T-helper 17 cell (primary cell): Measurements from ENCODE around the gene STX16. TPM values are rescaled to one million over a fixed set of nuclear protein-coding genes. Genes with fewer than 3 reads are reported as not detected.
"Not testable (repeated sequence)": the region's sequence is repeated elsewhere in the genome, so short reads cannot be mapped to it uniquely, and the experiment has no call there.

Experiments used
- ATAC-seq: fragments of 150-1000 bp; cut with Tn5 transposase; 2 replicates; pipeline ENCODE4 v1.10.0; 2021; ENCODE audit warnings: mild to moderate bottlenecking, moderate library complexity
- DNase-seq, 3 donors: peaks; one replicate each; pipeline versions ENCODE4 v3.0.0 to v3.0.0-alpha.2; 2020 to 2021
- H3K9me3 ChIP-seq: one replicate; pipeline ENCODE4 v1.7.0; 2013; ENCODE audit warnings: low read length, mild to moderate bottlenecking; ENCODE audit not compliant: control insufficient read depth, poor library complexity, severe bottlenecking
- H3K27ac Mint-ChIP-seq: one replicate; pipeline ENCODE4 v1.8.0; 2022; ENCODE audit warnings: mild to moderate bottlenecking, moderate library complexity, mixed read lengths
- H3K27me3 Mint-ChIP-seq: one replicate; pipeline ENCODE4 v1.8.0; 2022; ENCODE audit warnings: mixed read lengths
- H3K36me3 Mint-ChIP-seq: one replicate; pipeline ENCODE4 v1.8.0; 2022; ENCODE audit warnings: low read depth, mixed read lengths
- H3K4me1 Mint-ChIP-seq: one replicate; pipeline ENCODE4 v1.8.0; 2022; ENCODE audit warnings: mild to moderate bottlenecking, mixed read lengths
- H3K4me3 Mint-ChIP-seq: one replicate; pipeline ENCODE4 v1.8.0; 2022; ENCODE audit warnings: mild to moderate bottlenecking, moderate library complexity, mixed read lengths
- total RNA-seq, 4 donors: library from RNA in 2 of 4; stranded (reverse) in 2 of 4; gene quantifications; one replicate each; pipeline ENCODE4 v1.2.3 and lab custom pipeline; 2022 to 2026

STX16 gene
- total RNA-seq, 2 donors from 2014 or later = 161 to 167 TPM

- H3K4me1 Mint-ChIP-seq = no peaks in the 10 kb centered on the region
- ATAC-seq = no peak
- no peak for DNase-seq
- no peaks in the 10 kb centered on the region for H3K9me3 ChIP-seq
- peaks cover 5% of the 10 kb centered on the region for H3K27me3 Mint-ChIP-seq
- H3K36me3 Mint-ChIP-seq = no peaks in the 10 kb centered on the region
- H3K27ac Mint-ChIP-seq = no peak overlapping the region
- H3K4me3 Mint-ChIP-seq = no peak overlapping the region
Observed at GRCh38 chr20:58715801-58716475, 64.9 kb downstream of the STX16 start.

GRCh38 chr20:58716476-58717277 is 65.6 kb downstream of the STX16 start:
- H3K9me3 ChIP-seq = no peaks in the 10 kb centered on the region
- H3K27ac Mint-ChIP-seq = no peak overlapping the region
- no peak for ATAC-seq
- no peak for DNase-seq
- no peak overlapping the region for H3K4me3 Mint-ChIP-seq
- H3K36me3 Mint-ChIP-seq = no peaks in the 10 kb centered on the region
- H3K27me3 Mint-ChIP-seq = peaks cover 11% of the 10 kb centered on the region
- H3K4me1 Mint-ChIP-seq = no peaks in the 10 kb centered on the region

GRCh38 chr20:58717278-58718091 is 66.4 kb downstream of the STX16 start:
- Mint-ChIP-seq H3K4me3 (no peak overlapping the region), H3K27ac (no peak overlapping the region), H3K4me1 (peaks cover 3% of the 10 kb centered on the region), H3K27me3 (peaks cover 18% of the 10 kb centered on the region), H3K36me3 (peaks cover 4% of the 10 kb centered on the region)
- DNase-seq = no peak
- H3K9me3 ChIP-seq = no peaks in the 10 kb centered on the region
- no peak for ATAC-seq

- Mint-ChIP-seq H3K27ac (no peak overlapping the region), H3K4me3 (no peak overlapping the region), H3K4me1 (peaks cover 3% of the 10 kb centered on the region), H3K36me3 (peaks cover 6% of the 10 kb centered on the region), H3K27me3 (peaks cover 24% of the 10 kb centered on the region)
- no peak for DNase-seq
- ATAC-seq = no peak
- H3K9me3 ChIP-seq = no peaks in the 10 kb centered on the region
Observed at GRCh38 chr20:58718121-58718563, 67.1 kb downstream of the STX16 start.

GRCh38 chr20:58718729-58719128 is 67.6 kb downstream of the STX16 start:
- Mint-ChIP-seq H3K36me3 (peaks cover 6% of the 10 kb centered on the region), H3K4me3 (no peak overlapping the region), H3K27ac (no peak overlapping the region), H3K4me1 (peaks cover 3% of the 10 kb centered on the region), H3K27me3 (peaks cover 30% of the 10 kb centered on the region)
- H3K9me3 ChIP-seq = no peaks in the 10 kb centered on the region
- ATAC-seq (no peak), DNase-seq (no peak)

- H3K27me3 Mint-ChIP-seq = peaks cover 35% of the 10 kb centered on the region
- no peak overlapping the region for H3K27ac Mint-ChIP-seq
- H3K36me3 Mint-ChIP-seq = peaks cover 6% of the 10 kb centered on the region
- no peaks in the 10 kb centered on the region for H3K9me3 ChIP-seq
- no peak for DNase-seq
- no peak overlapping the region for H3K4me3 Mint-ChIP-seq
- H3K4me1 Mint-ChIP-seq = peaks cover 3% of the 10 kb centered on the region
- ATAC-seq = no peak
Observed at GRCh38 chr20:58719258-58719657, 68.2 kb downstream of the STX16 start.

- H3K4me1 Mint-ChIP-seq = peaks cover 3% of the 10 kb centered on the region
- no peak overlapping the region for H3K4me3 Mint-ChIP-seq
- no peak for DNase-seq
- ATAC-seq = no peak
- H3K27me3 Mint-ChIP-seq = peaks cover 42% of the 10 kb centered on the region
- no peak overlapping the region for H3K27ac Mint-ChIP-seq
- H3K36me3 Mint-ChIP-seq = peaks cover 8% of the 10 kb centered on the region
- H3K9me3 ChIP-seq = no peaks in the 10 kb centered on the region
Observed at GRCh38 chr20:58719971-58720371, 68.9 kb downstream of the STX16 start.

- Mint-ChIP-seq H3K27ac (no peak overlapping the region), H3K36me3 (peaks cover 8% of the 10 kb centered on the region), H3K4me1 (peaks cover 3% of the 10 kb centered on the region), H3K27me3 (peaks cover 45% of the 10 kb centered on the region), H3K4me3 (no peak overlapping the region)
- DNase-seq (no peak), ATAC-seq (no peak)
- H3K9me3 ChIP-seq = no peaks in the 10 kb centered on the region
Observed at GRCh38 chr20:58720890-58721289, 69.8 kb downstream of the STX16 start.

- DNase-seq = no peak
- peaks cover 3% of the 10 kb centered on the region for H3K4me1 Mint-ChIP-seq
- no peaks in the 10 kb centered on the region for H3K9me3 ChIP-seq
- no peak overlapping the region for H3K4me3 Mint-ChIP-seq
- peaks cover 45% of the 10 kb centered on the region for H3K27me3 Mint-ChIP-seq
- no peak overlapping the region for H3K27ac Mint-ChIP-seq
- ATAC-seq = no peak
- H3K36me3 Mint-ChIP-seq = peaks cover 8% of the 10 kb centered on the region
Observed at GRCh38 chr20:58721951-58722778, 71.1 kb downstream of the STX16 start.

GRCh38 chr20:58722877-58723627 is 72.0 kb downstream of the STX16 start:
- Mint-ChIP-seq H3K4me1 (peaks cover 3% of the 10 kb centered on the region), H3K27me3 (peaks cover 45% of the 10 kb centered on the region), H3K4me3 (no peak overlapping the region), H3K36me3 (peaks cover 8% of the 10 kb centered on the region), H3K27ac (no peak overlapping the region)
- ATAC-seq = no peak
- DNase-seq = no peak
- H3K9me3 ChIP-seq = no peaks in the 10 kb centered on the region

GRCh38 chr20:58723628-58723984 is 72.5 kb downstream of the STX16 start:
- ATAC-seq (no peak), DNase-seq (no peak)
- H3K27ac Mint-ChIP-seq = no peak overlapping the region
- peaks cover 45% of the 10 kb centered on the region for H3K27me3 Mint-ChIP-seq
- no peaks in the 10 kb centered on the region for H3K9me3 ChIP-seq
- H3K4me3 Mint-ChIP-seq = no peak overlapping the region
- H3K4me1 Mint-ChIP-seq = peaks cover 3% of the 10 kb centered on the region
- H3K36me3 Mint-ChIP-seq = peaks cover 8% of the 10 kb centered on the region

GRCh38 chr20:58726156-58726555 is 75.1 kb downstream of the STX16 start:
- ATAC-seq, H3K4me1 Mint-ChIP-seq, H3K9me3 ChIP-seq, H3K4me3 Mint-ChIP-seq, DNase-seq, H3K36me3 Mint-ChIP-seq, H3K27ac Mint-ChIP-seq: not testable (repeated sequence)
- H3K27me3 Mint-ChIP-seq = peaks cover 38% of the 10 kb centered on the region
